KBM-7 (cell line): ENCODE data around the gene IFITM5.
"Not testable (repeated sequence)": the region's sequence is repeated elsewhere in the genome, so short reads cannot be mapped to it uniquely, and the experiment has no call there.

Experiments used
- DNase-seq: peaks from one replicate; pipeline ENCODE4 v3.0.0-alpha.2; 2015
- in situ Hi-C: fragments of 300-500 bp; cut with MboI; formaldehyde crosslinking; loops from 2 replicates; pipeline ENCODE4 v1.14.3; 2020; ENCODE audit warnings: low sequenced_read_pairs, low pct_unique_long_range_greater_than_20kb, mixed read lengths

The IFITM5 gene

DNA sequence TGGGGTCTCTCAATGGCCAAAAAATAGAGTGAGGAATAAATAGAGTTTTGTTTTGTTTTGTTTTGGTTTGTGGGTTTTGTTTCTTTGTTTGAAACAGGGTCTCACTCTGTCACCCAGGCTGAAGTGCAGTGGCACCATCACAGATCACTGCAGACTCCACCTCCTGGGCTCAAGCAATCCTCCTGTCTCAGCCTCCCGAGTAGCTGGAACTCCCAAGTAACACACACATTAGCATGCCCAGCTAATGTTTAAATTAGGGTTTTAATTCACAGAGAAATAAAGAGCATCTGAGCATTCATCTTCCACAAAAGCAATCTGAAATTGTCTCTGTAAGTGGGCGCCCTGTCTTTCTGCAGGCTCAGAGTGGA lies 30.5 kb upstream of the IFITM5 start:
- DNase-seq: no peak
- in situ Hi-C loops: no loop called here

DNA sequence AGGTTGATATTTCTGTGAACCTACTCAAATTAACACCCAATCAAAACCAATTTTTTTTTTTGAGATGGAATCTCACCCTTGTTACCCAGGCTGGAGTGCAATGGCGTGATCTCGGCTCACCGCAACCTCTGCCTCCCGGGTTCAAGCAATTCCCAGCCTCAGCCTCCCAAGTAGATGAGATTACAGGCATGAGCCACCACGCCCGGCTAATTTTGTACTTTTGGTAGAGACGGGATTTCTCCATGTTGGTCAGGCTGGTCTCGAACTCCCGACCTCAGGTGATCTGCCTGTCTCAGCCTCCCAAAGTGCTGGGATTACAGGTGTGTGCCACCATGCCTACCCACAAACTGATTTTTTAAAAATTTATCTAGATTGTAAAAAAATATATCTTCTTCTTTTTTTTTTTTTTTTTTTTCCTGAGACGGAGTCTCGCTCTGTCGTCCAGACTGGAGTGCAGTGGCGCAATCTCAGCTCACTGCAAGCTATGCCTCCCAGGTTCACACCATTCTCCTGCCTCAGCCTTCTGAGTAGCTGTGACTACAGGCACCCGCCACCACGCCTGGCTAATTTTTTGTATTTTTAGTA lies 29.3 kb upstream of the IFITM5 start:
- DNase-seq, in situ Hi-C loops: not testable (repeated sequence)

GRCh38 chr11:328012-328411 lies 28.7 kb upstream of the IFITM5 start:
- in situ Hi-C loops: no loop called here
- no peak for DNase-seq

DNA sequence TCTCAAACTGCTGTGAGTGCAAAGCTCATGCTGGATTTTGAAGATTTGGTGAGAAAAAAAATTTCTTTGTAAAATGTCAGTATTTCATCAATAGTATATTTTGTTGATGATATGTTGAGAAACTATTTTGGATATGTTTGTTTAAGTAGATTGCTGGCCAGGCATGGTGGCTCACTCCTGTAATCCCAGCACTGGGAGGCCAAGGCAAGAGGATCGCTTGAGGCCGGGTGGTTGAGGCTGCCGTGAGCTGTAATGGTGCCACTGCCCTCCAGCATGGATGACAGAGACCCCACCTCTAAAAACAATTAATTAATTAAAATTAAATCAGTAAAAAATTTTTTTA lies 28.2 kb upstream of the IFITM5 start:
- DNase-seq: no peak
- in situ Hi-C loops: no loop called here

- in situ Hi-C loops: no loop called here
- DNase-seq: peak; percentile 88
These were observed 27.7 kb upstream of the IFITM5 start for GRCh38 chr11:326842-327580.

DNA sequence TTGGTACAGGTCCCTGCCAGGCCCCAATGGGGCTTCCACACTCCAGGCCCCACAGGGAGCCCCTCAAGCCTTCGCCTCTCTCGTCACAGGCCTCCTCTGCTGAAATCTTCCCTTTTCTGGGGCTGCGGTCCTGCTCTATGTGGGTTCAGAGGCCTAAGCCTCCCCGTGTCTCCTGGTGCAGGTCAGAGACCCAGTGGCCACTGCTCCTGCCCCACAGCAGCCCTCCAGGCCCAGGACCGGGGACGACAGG lies 27.2 kb upstream of the IFITM5 start:
- in situ Hi-C loops: no loop called here
- no peak for DNase-seq

GRCh38 chr11:325796-326591 lies 26.7 kb upstream of the IFITM5 start:
- in situ Hi-C loops: no loop called here
- no peak for DNase-seq

GRCh38 chr11:324593-325517 lies 25.5 kb upstream of the IFITM5 start:
- in situ Hi-C loops, DNase-seq: not testable (repeated sequence)

- no peak for DNase-seq
- in situ Hi-C loops: no loop called here
These were observed 24.8 kb upstream of the IFITM5 start for GRCh38 chr11:324156-324555.

DNA sequence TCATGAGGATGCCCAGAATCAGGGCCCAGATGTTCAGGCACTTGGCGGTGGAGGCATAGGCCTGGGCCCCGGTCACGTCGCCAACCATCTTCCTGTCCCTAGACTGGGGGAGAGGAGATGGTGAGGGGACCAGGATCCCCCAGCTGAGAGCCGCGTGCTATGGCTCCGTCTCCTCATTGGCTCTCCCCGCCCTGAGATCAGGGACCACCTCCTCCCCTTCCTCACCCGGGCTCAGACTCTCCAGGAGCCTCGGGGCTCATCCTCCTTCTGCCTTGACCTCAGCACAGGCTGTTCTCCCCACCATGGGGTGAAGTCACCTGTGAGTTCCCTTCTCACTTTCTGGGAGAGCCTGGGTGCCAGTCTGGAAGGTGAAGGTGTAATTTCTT lies 20.6 kb upstream of the IFITM5 start:
- in situ Hi-C loops, DNase-seq: not testable (repeated sequence)

- not testable (repeated sequence) for DNase-seq
These were observed 20.0 kb upstream of the IFITM5 start for GRCh38 chr11:319121-319887.

DNA sequence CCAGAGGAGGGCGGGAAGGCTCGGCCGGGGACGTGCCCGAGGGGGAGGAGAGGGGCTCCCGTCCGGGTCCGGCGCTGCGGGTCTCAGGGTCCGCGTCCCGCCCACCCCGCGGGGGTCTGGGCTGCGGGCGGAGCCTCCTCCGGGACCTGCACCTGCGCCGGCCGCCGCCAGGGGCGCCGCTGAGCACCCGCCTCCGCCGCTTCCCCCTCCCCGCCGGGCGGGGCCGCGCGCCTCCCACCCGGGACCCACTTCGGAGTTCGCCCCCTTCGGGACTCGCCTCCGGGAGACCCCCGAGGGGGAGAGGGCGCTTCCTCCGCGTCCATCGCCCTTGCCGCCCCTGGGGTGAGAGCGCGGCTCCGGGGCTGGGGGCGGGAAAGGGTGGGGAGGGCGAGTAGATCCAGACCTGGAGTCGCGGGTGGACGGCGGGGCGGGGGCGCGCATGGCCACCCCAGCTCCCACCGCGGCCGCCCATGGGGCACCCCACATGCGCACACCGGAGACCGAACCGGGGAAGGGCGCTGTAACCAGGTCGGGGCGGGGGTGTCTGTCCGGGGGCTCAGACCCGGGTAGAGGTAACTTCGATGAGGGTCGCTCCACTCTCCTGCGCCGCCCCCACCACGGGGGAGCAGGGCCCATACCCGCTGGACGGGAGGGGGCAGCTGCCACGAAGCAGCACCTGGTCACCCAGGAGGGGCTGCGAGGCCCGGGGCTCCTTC lies 19.2 kb upstream of the IFITM5 start:
- in situ Hi-C loops, DNase-seq: not testable (repeated sequence)

More at GRCh38 chr11:319121-319887, 20.0 kb upstream of the IFITM5 start:
- in situ Hi-C loops: not testable (repeated sequence)

GRCh38 chr11:317668-318404 lies 18.5 kb upstream of the IFITM5 start:
- DNase-seq, in situ Hi-C loops: not testable (repeated sequence)

GRCh38 chr11:316891-317301 lies 17.6 kb upstream of the IFITM5 start:
- in situ Hi-C loops: no loop called here
- DNase-seq: no peak

GRCh38 chr11:316031-316701 lies 16.8 kb upstream of the IFITM5 start:
- DNase-seq: no peak
- in situ Hi-C loops: no loop called here

GRCh38 chr11:315516-315994 lies 16.2 kb upstream of the IFITM5 start:
- in situ Hi-C loops: no loop called here
- no peak for DNase-seq

- no peak for DNase-seq
- in situ Hi-C loops: no loop called here
These were observed 15.7 kb upstream of the IFITM5 start for GRCh38 chr11:315051-315481.
